OCI-LY3 (cell line): ENCODE data around the gene MYL12B.

Experiments
- EZH2phosphoT487 ChIP-seq: fragments of 200-600 bp; shearing (Covaris generic); IDR thresholded peaks from 2 replicates; pipeline ENCODE4 v1.6.1; 2018; ENCODE audit warnings: antibody characterized with exemption, mixed run types, low read depth
- TF ChIP-seq, protein P1 (sequence below): fragments of 200-600, 300-600 bp; sonication (generic); IDR thresholded peaks from 2 replicates; pipeline ENCODE4 v1.5.1; 2014; ENCODE audit warnings: antibody characterized with exemption, low read length, low read depth

DNA sequence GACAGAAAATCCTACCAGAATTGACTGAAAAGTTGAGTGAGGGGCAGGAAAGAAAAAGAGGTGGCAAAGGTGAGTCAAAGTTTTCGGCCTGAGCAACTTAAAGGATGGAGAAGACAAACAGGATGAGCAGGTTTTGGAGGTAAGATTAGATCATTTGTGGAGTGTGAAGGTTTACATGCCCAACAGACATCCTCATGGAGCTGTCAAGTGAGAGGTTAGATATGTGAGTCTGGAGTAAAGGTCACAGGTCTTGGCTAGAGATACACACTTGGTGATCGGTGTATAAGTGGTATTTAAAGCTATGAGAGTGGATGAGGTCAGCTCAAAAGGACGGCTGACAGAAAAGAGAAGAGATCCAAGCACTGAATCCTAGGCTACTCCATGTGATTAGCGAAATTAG lies 25.5 kb upstream of the MYL12B start:
- TF ChIP-seq EZH2phosphoT487: no peak
- TF ChIP-seq, protein P1, sequence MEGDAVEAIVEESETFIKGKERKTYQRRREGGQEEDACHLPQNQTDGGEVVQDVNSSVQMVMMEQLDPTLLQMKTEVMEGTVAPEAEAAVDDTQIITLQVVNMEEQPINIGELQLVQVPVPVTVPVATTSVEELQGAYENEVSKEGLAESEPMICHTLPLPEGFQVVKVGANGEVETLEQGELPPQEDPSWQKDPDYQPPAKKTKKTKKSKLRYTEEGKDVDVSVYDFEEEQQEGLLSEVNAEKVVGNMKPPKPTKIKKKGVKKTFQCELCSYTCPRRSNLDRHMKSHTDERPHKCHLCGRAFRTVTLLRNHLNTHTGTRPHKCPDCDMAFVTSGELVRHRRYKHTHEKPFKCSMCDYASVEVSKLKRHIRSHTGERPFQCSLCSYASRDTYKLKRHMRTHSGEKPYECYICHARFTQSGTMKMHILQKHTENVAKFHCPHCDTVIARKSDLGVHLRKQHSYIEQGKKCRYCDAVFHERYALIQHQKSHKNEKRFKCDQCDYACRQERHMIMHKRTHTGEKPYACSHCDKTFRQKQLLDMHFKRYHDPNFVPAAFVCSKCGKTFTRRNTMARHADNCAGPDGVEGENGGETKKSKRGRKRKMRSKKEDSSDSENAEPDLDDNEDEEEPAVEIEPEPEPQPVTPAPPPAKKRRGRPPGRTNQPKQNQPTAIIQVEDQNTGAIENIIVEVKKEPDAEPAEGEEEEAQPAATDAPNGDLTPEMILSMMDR: no peak
